Ishikawa (cell line): ENCODE results near the gene VPS51.

Source experiments
- CEBPB ChIP-seq: IDR thresholded peaks from 2 replicates; pipeline ENCODE4 v1.6.1; 2012
- EGR1 ChIP-seq: IDR thresholded peaks from 2 replicates; pipeline ENCODE4 v1.6.1; 2012
- EP300 ChIP-seq: IDR thresholded peaks from 2 replicates; pipeline ENCODE4 v1.6.1; 2012; ENCODE audit warnings: borderline replicate concordance
- MAX ChIP-seq: IDR thresholded peaks from 2 replicates; pipeline ENCODE4 v1.6.1; 2012
- RAD21 ChIP-seq: IDR thresholded peaks from 2 replicates; pipeline ENCODE4 v1.6.1; 2012; ENCODE audit warnings: low read depth
- REST ChIP-seq: IDR thresholded peaks from 2 replicates; pipeline ENCODE4 v1.6.1; 2012; ENCODE audit warnings: low read depth, mild to moderate bottlenecking
- TAF1 ChIP-seq: IDR thresholded peaks from 2 replicates; pipeline ENCODE4 v1.6.1; 2012; ENCODE audit warnings: low read depth, mild to moderate bottlenecking
- TCF12 ChIP-seq: IDR thresholded peaks from 2 replicates; pipeline ENCODE4 v1.6.1; 2012; ENCODE audit warnings: low read depth
- TEAD4 ChIP-seq: IDR thresholded peaks from 2 replicates; pipeline ENCODE4 v1.6.1; 2012

- TF ChIP-seq TEAD4 (0 out of 2 replicates have a peak, but pooled peaks have one; percentile 21), RAD21 (no peak), TCF12 (peak; percentile 39; the same call in 1 of the 2 replicates), REST (no peak), CEBPB (no peak), EGR1 (no peak), MAX (no peak), TAF1 (no peak), EP300 (no peak; the same call in 1 of the 2 replicates)
Measured at GRCh38 chr11:65113361-65113756, 17.3 kb downstream of the VPS51 start.
